Breast epithelium (tissue), 4 donors: Measurements from ENCODE around the gene PNLIPRP1. TPM values are rescaled to one million over a fixed set of nuclear protein-coding genes. Genes with fewer than 3 reads are reported as not detected.

ENCODE experiments used
- DNase-seq, 2 donors: peaks; one replicate each; pipeline ENCODE4 v3.0.0-alpha.2; 2019; ENCODE audit warnings: low spot score in 2 of 2
- H3K27ac ChIP-seq, 2 donors: fragments of 200-600 bp; sonication (generic) in 1 of 2; one replicate each; pipeline ENCODE4 v1.5.1; 2016 to 2019; ENCODE audit warnings: mild to moderate bottlenecking in 1 of 2
- H3K27me3 ChIP-seq, 2 donors: fragments of 200-600 bp; sonication (generic) in 1 of 2; one replicate each; pipeline versions ENCODE4 v1.5.1 to v1.6.0; 2017 to 2019; ENCODE audit warnings: control low read depth in 1 of 2, mild to moderate bottlenecking in 1 of 2
- H3K36me3 ChIP-seq: fragments of 200-600 bp; one replicate; pipeline ENCODE4 v1.5.1; 2019
- H3K4me1 ChIP-seq, 2 donors: fragments of 200-600 bp; sonication (generic); one replicate each; pipeline ENCODE4 v1.5.1; 2016 to 2019; ENCODE audit warnings: control low read depth in 1 of 2
- H3K4me3 ChIP-seq, 3 donors: fragments of 200-600 bp; sonication (generic); 1 replicate in 2 of 3; 2 replicates in 1 of 3; pipeline ENCODE4 v1.5.1; 2016 to 2019; ENCODE audit warnings: mild to moderate bottlenecking in 3 of 3, moderate library complexity in 2 of 3
- H3K9me3 ChIP-seq, 2 donors: fragments of 200-600 bp; sonication (generic) in 1 of 2; one replicate each; pipeline ENCODE4 v1.5.1; 2016 to 2019; ENCODE audit warnings: control low read depth in 1 of 2
- POLR2A ChIP-seq: fragments of 450-650 bp; IDR thresholded peaks from one replicate; pipeline ENCODE4 v1.6.1; 2016; ENCODE audit warnings: antibody characterized with exemption, mild to moderate bottlenecking, moderate library complexity
- POLR2AphosphoS5 ChIP-seq, 3 donors: sonication (generic); formaldehyde crosslinking; IDR thresholded peaks; one replicate each; pipeline ENCODE4 v1.6.1; 2017; ENCODE audit warnings: antibody characterized with exemption in 3 of 3
- intact Hi-C: fragments of 100-400 bp; cut with DNase I; formaldehyde crosslinking; loops from one replicate; pipeline ENCODE4 v1.15.1; 2023; ENCODE audit warnings: low total_unique reads
- total RNA-seq, 3 donors: library from RNA; depleted of rRNA; stranded (reverse); fragments of >200 nt; gene quantifications; one replicate each; pipeline ENCODE4 v1.1.0, GENCODE V29; 2016
- TF ChIP-seq, protein P1 (sequence below), 3 donors: fragments of 450-650 bp; IDR thresholded peaks; one replicate each; pipeline ENCODE4 v1.5.1; 2016 to 2017; ENCODE audit warnings: antibody characterized with exemption in 3 of 3, mild to moderate bottlenecking in 3 of 3, moderate library complexity in 3 of 3

PNLIPRP1 gene
- total RNA-seq, 3 donors from 2014 or later: not detected

DNA sequence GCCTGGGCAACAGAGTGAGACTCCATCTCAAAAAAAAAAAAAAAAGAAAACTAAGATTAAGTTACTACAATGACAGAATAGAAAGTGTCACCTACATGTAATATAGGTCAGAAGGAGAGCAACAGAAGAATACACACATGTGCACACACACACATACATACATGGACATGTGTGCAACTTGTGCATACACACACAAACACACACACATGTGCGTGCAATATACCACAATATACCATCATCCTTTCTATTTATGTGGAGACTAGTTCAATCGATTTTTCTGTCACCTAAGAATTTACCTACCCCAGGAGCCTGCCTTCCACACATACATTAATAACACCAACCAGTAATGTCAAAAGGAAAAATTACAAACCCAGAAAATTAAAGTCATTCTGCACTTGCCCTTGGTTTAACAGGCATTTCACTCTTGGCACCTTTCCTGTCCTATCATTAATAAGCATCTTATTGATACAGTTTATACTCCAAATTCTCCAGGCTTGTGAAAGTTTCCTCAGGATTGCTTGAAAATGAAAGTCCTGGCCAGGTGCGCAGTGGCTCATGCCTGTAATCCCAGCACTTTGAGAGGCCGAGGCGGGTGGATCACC, 2.5 kb downstream of the PNLIPRP1 start:
- H3K4me1 ChIP-seq: no peaks in the 10 kb centered on the region
- H3K9me3 ChIP-seq: no peaks in the 10 kb centered on the region
- H3K4me3 ChIP-seq: no peak overlapping the region
- no peak for DNase-seq
- no peak overlapping the region for H3K27ac ChIP-seq
- H3K27me3 ChIP-seq: no peaks in the 10 kb centered on the region
- intact Hi-C loops: no loop called here
- no peaks in the 10 kb centered on the region for H3K36me3 ChIP-seq
- TF ChIP-seq POLR2A: no peak
- TF ChIP-seq, protein P1, sequence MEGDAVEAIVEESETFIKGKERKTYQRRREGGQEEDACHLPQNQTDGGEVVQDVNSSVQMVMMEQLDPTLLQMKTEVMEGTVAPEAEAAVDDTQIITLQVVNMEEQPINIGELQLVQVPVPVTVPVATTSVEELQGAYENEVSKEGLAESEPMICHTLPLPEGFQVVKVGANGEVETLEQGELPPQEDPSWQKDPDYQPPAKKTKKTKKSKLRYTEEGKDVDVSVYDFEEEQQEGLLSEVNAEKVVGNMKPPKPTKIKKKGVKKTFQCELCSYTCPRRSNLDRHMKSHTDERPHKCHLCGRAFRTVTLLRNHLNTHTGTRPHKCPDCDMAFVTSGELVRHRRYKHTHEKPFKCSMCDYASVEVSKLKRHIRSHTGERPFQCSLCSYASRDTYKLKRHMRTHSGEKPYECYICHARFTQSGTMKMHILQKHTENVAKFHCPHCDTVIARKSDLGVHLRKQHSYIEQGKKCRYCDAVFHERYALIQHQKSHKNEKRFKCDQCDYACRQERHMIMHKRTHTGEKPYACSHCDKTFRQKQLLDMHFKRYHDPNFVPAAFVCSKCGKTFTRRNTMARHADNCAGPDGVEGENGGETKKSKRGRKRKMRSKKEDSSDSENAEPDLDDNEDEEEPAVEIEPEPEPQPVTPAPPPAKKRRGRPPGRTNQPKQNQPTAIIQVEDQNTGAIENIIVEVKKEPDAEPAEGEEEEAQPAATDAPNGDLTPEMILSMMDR (IDR thresholded peaks at IDR 0.05): no peak
- TF ChIP-seq POLR2AphosphoS5 (IDR thresholded peaks at IDR 0.05): no peak

DNA sequence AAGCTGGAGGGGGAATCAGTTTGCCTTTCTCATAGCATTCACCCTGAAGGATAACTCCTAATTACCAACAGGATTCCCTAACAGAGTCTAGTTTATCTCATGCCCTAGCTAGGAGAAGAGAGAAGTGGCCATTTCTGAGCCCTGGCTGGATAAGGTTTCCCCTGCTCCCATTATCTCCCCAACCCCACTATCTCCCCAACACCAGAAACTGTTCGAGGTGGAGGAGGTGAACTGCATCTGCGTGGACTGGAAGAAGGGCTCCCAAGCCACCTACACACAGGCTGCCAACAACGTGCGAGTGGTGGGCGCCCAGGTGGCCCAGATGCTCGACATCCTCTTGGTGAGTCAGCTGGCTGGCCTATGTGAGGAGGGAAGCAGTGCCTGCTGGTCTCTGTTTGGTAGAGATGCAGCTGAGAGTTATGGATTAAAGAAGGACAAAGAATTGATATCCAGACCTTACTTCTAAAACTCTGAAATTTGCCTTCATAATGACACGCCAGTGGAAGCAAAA, 3.8 kb downstream of the PNLIPRP1 start:
- Histone ChIP-seq H3K4me3 (no peak overlapping the region), H3K36me3 (no peaks in the 10 kb centered on the region), H3K27ac (no peak overlapping the region), H3K9me3 (no peaks in the 10 kb centered on the region), H3K4me1 (no peaks in the 10 kb centered on the region), H3K27me3 (peaks cover 0 to 2% of the 10 kb centered on the region in 2 donors)
- TF ChIP-seq POLR2A: no peak
- TF ChIP-seq, protein P1 (IDR thresholded peaks at IDR 0.05): no peak
- TF ChIP-seq POLR2AphosphoS5 (IDR thresholded peaks at IDR 0.05): no peak
- intact Hi-C loops: no loop called here
- DNase-seq: no peak

DNA sequence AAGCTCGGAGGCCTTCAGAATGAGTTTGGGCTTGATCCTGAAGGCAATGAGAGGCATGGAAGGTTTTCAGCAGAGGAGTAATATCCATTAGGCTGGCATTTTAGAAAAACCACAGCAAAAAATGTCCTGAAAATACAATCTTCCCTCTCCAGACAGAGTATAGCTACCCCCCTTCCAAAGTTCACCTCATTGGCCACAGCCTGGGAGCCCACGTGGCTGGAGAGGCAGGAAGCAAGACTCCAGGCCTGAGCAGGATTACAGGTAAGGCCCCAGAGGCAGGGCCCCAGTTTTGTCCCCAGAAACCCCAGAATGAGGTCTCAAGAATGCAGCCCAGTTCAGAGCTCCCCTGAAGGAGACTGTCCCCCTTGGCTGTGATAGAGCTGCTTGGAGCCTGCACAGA, 5.3 kb downstream of the PNLIPRP1 start:
- peaks cover 0 to 3% of the 10 kb centered on the region in 2 donors for H3K27me3 ChIP-seq
- TF ChIP-seq POLR2AphosphoS5 (IDR thresholded peaks at IDR 0.05) (no peak), POLR2A (no peak)
- TF ChIP-seq, protein P1 (IDR thresholded peaks at IDR 0.05): no peak
- no peak for DNase-seq
- intact Hi-C loops: no loop called here
- H3K9me3 ChIP-seq: no peaks in the 10 kb centered on the region
- H3K36me3 ChIP-seq: no peaks in the 10 kb centered on the region
- no peak overlapping the region for H3K27ac ChIP-seq
- H3K4me3 ChIP-seq: no peak overlapping the region
- H3K4me1 ChIP-seq: no peaks in the 10 kb centered on the region

DNA sequence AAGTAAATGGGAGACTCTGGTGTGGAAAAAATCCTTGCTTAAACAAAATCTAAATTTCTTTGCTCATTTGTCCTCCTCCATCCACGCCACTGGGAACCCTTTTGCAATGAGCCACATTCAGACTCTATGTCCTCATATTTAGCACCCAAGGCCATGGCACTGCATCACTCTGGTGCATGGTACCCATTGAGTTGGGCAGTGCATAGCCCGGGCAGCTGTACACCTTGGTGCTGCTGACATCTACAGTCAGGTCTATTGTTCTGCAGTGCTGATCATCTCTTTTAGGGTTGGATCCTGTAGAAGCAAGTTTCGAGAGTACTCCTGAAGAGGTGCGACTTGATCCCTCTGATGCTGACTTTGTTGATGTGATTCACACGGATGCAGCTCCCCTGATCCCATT, 6.8 kb downstream of the PNLIPRP1 start:
- no peaks in the 10 kb centered on the region for H3K9me3 ChIP-seq
- no peak overlapping the region for H3K27ac ChIP-seq
- intact Hi-C loops: no loop called here
- H3K27me3 ChIP-seq: peaks cover 0 to 3% of the 10 kb centered on the region in 2 donors
- H3K4me1 ChIP-seq: no peaks in the 10 kb centered on the region
- no peak for DNase-seq
- TF ChIP-seq, protein P1 (IDR thresholded peaks at IDR 0.05): no peak
- TF ChIP-seq POLR2AphosphoS5 (IDR thresholded peaks at IDR 0.05) (no peak), POLR2A (no peak)
- H3K4me3 ChIP-seq: no peak overlapping the region
- no peaks in the 10 kb centered on the region for H3K36me3 ChIP-seq

DNA sequence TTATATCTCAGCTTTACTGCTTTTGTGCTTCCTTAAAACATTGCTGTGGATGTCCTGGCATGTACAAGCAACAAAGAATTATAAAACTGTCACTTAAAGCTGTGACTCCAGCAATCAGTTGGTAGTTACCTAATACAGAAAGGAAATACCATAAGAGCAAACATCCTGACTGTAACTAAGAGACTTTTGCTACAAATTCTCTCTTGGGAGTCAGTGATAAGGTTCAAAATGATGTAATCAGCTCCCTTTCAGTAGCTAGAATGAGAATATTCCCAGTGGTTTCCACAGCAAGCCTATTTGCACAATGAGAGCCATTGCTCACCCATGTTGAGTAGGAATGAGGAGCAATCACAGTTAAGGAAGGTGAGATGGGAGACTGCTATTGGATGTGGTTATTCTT, 7.6 kb downstream of the PNLIPRP1 start:
- no peak for DNase-seq
- no peaks in the 10 kb centered on the region for H3K36me3 ChIP-seq
- no peaks in the 10 kb centered on the region for H3K9me3 ChIP-seq
- H3K27me3 ChIP-seq: peaks cover 0 to 3% of the 10 kb centered on the region in 2 donors
- no peak overlapping the region for H3K27ac ChIP-seq
- H3K4me1 ChIP-seq: no peaks in the 10 kb centered on the region
- intact Hi-C loops: no loop called here
- H3K4me3 ChIP-seq: no peak overlapping the region
- no peak for TF ChIP-seq POLR2A
- TF ChIP-seq POLR2AphosphoS5 (IDR thresholded peaks at IDR 0.05): no peak
- TF ChIP-seq, protein P1 (IDR thresholded peaks at IDR 0.05): no peak
